NB4 (cell line): ENCODE measurements around the gene ATXN1.
"Not testable (repeated sequence)": the region's sequence is repeated elsewhere in the genome, so short reads cannot be mapped to it uniquely, and the experiment has no call there.

Experiments used
- DNase-seq: peaks from one replicate; pipeline ENCODE4 v3.0.0; 2010; ENCODE audit warnings: low read depth
- H3K4me3 ChIP-seq: one replicate; pipeline ENCODE4 v1.5.1; 2011; ENCODE audit warnings: mild to moderate bottlenecking, low read depth, low read length, moderate library complexity
- MAX ChIP-seq: IDR thresholded peaks from 2 replicates; pipeline ENCODE4 v1.6.1; 2011; ENCODE audit warnings: low read depth, low read length
- MYC ChIP-seq: IDR thresholded peaks from 2 replicates; pipeline ENCODE4 v1.6.1; 2011; ENCODE audit warnings: low read depth, low read length
- POLR2A ChIP-seq: IDR thresholded peaks from 2 replicates; pipeline ENCODE4 v1.6.1; 2011; ENCODE audit warnings: mild to moderate bottlenecking; ENCODE audit not compliant: insufficient read length; ENCODE audit errors: extremely low read depth
- TF ChIP-seq, protein P1 (sequence below): IDR thresholded peaks from one replicate; pipeline ENCODE4 v1.5.1; 2012; ENCODE audit warnings: low read depth, low read length

Gene ATXN1

DNA sequence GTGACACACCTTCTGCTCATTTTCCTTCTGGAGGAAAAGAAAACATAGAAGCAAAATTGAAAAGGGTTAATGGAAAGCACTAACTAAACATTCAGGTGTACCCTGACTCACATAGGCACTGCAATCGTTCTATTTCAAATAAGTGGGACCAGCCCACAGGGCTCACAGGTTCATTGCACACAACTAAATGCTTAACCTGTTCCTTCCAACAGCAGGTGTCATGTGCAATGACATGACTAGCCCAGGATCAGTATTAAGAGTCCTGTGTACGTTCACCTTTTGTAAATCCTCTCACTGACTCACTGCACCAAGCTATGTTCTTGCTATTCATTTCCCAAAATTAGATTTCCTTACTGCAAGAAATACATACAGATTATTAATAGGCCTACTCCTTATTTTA is 371.6 kb downstream of the ATXN1 start:
- no peak for DNase-seq
- TF ChIP-seq MAX (no peak), MYC (no peak), POLR2A (no peak)
- TF ChIP-seq, protein P1, sequence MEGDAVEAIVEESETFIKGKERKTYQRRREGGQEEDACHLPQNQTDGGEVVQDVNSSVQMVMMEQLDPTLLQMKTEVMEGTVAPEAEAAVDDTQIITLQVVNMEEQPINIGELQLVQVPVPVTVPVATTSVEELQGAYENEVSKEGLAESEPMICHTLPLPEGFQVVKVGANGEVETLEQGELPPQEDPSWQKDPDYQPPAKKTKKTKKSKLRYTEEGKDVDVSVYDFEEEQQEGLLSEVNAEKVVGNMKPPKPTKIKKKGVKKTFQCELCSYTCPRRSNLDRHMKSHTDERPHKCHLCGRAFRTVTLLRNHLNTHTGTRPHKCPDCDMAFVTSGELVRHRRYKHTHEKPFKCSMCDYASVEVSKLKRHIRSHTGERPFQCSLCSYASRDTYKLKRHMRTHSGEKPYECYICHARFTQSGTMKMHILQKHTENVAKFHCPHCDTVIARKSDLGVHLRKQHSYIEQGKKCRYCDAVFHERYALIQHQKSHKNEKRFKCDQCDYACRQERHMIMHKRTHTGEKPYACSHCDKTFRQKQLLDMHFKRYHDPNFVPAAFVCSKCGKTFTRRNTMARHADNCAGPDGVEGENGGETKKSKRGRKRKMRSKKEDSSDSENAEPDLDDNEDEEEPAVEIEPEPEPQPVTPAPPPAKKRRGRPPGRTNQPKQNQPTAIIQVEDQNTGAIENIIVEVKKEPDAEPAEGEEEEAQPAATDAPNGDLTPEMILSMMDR: no peak
- no peak overlapping the region for H3K4me3 ChIP-seq

DNA sequence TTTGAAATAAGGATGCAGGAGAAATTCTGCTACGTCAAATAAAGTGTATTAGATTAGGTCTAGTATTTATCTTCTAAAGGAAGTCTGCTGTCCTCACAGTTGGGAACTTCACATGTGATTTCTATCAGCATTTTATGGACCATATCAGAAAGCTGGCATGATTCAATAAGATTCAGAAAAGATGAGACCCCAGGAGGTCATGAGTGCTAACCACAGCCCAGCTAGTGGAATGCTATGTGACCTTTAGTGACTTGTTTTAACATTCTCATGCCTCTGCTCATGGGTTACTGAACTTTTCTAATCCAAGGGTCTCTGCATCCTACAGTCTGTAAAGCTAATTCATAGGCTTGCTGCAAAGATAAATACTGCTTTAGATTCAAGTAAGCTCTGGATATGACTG is 372.8 kb downstream of the ATXN1 start:
- TF ChIP-seq, protein P1: no peak
- no peak for TF ChIP-seq MYC
- no peak for TF ChIP-seq POLR2A
- no peak for TF ChIP-seq MAX
- no peak overlapping the region for H3K4me3 ChIP-seq
- no peak for DNase-seq

GRCh38 chr6:16386057-16386456 is 375.2 kb downstream of the ATXN1 start:
- TF ChIP-seq POLR2A (no peak), MYC (no peak), MAX (no peak)
- TF ChIP-seq, protein P1: no peak
- DNase-seq: no peak
- no peak overlapping the region for H3K4me3 ChIP-seq

- no peak overlapping the region for H3K4me3 ChIP-seq
- no peak for TF ChIP-seq MYC
- no peak for TF ChIP-seq MAX
- TF ChIP-seq POLR2A: no peak
- TF ChIP-seq, protein P1: no peak
- no peak for DNase-seq
These were observed 377.6 kb downstream of the ATXN1 start for GRCh38 chr6:16383607-16384206.

DNA sequence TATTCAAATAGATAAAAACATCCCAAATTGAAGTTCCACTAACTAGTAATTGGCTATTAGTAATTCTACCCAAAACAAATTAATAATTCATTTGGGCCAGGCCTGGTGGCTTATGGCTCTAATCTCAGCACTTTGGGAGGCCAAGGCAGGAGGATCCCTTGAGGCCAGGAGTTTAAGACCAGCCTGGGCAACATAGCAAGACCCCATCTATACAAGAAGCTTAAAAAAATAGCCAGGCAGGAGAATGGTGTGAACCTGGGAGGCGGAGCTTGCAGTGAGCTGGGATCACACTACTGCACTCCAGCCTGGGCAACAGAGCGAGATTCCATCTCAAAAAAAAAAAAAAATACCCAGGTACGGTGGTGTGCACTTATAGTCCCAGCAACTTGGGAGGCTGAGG is 379.3 kb downstream of the ATXN1 start:
- not testable (repeated sequence) for H3K4me3 ChIP-seq, DNase-seq

- TF ChIP-seq, protein P1: no peak
- no peak for TF ChIP-seq POLR2A
- no peak for TF ChIP-seq MYC
- TF ChIP-seq MAX: no peak
- peak; percentile 19 for DNase-seq
- H3K4me3 ChIP-seq: no peak overlapping the region
These were observed 380.9 kb downstream of the ATXN1 start for GRCh38 chr6:16380220-16380809.

DNA sequence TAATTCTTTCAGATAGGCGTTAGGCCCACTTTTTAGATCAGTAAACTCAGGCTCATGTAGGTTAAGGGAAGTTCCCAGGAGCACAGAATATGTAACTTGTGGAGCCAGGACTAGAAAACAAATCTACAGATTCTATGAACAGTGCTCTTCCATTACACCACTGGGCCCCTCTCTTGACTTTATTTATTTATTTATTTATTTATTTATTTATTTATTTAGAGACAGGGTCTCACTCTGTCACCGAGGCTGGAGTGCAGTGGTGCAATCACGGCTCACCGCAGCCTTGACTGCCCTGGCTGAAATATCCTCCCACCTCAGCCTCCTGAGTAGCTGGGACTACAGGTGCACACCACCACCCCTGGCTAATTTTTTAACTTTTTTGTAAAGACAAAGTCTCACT is 382.9 kb downstream of the ATXN1 start:
- not testable (repeated sequence) for H3K4me3 ChIP-seq, DNase-seq
